Lung (tissue), 12 donors: ENCODE measurements around the gene FAT1. TPM values are rescaled to one million over a fixed set of nuclear protein-coding genes. Genes with fewer than 3 reads are reported as not detected.

Experiments used
- ATAC-seq: fragments of 200-7000 bp; cut with Tn5 transposase; one replicate; pipeline ENCODE4 v1.9.1; 2020; ENCODE audit warnings: moderate number of reproducible peaks; ENCODE audit not compliant: insufficient read depth, low FRiP score
- DNase-seq, 3 donors: peaks; one replicate each; pipeline ENCODE4 v3.0.0-alpha.2; 2013 to 2017
- H3K27ac ChIP-seq, 2 donors: one replicate each; pipeline ENCODE4 v1.5.1; 2013; ENCODE audit warnings: mild to moderate bottlenecking in 2 of 2, moderate library complexity in 2 of 2, control low read depth in 1 of 2, inconsistent platforms in 1 of 2, low read depth in 1 of 2, low read length in 1 of 2
- H3K27me3 ChIP-seq, 3 donors: one replicate each; pipeline ENCODE4 v1.5.1; 2013; ENCODE audit warnings: low read length in 2 of 3; ENCODE audit not compliant: control insufficient read depth in 3 of 3, insufficient read depth in 3 of 3
- H3K36me3 ChIP-seq, 4 donors: one replicate each; pipeline ENCODE4 v1.5.1; 2013; ENCODE audit warnings: low read length in 4 of 4, mild to moderate bottlenecking in 1 of 4, moderate library complexity in 1 of 4; ENCODE audit not compliant: control insufficient read depth in 4 of 4, insufficient read depth in 4 of 4
- H3K4me1 ChIP-seq, 5 donors: one replicate each; pipeline ENCODE4 v1.5.1; 2013; ENCODE audit warnings: low read length in 5 of 5, mild to moderate bottlenecking in 2 of 5, moderate library complexity in 1 of 5; ENCODE audit not compliant: control insufficient read depth in 5 of 5, insufficient read depth in 5 of 5
- H3K4me3 ChIP-seq: one replicate; pipeline ENCODE4 v1.5.1; 2013; ENCODE audit warnings: mild to moderate bottlenecking, control low read depth, moderate library complexity
- H3K9ac ChIP-seq, 2 donors: one replicate each; pipeline ENCODE4 v1.5.1; 2013; ENCODE audit warnings: low read length in 2 of 2, control low read depth in 1 of 2; ENCODE audit not compliant: insufficient read depth in 1 of 2
- H3K9me3 ChIP-seq, 4 donors: one replicate each; pipeline ENCODE4 v1.5.1; 2013; ENCODE audit warnings: low read length in 3 of 4, mild to moderate bottlenecking in 1 of 4, moderate library complexity in 1 of 4; ENCODE audit not compliant: control insufficient read depth in 4 of 4, insufficient read depth in 3 of 4
- WGBS, 2 donors: extraction: QIAGEN DNeasy Blood & Tissue Kit; methylation state at CpG; one replicate each; pipeline ENCODE4 v1.1.7; 2013; 5-methylcytosine and 5-hydroxymethylcytosine counted together
- polyA plus RNA-seq, 2 donors: library from polyadenylated mRNA; stranded (reverse); fragments of 200-250 nt; gene quantifications; one replicate each; pipeline ENCODE4 v1.2.1, GENCODE V29; 2013
- total RNA-seq, 2 donors: library from RNA; depleted of rRNA in 1 of 2; stranded (reverse); fragments of >200 nt in 1 of 2; gene quantifications; one replicate each; pipeline ENCODE4 v1.2.1, GENCODE V29; 2014 to 2021
- TF ChIP-seq, protein P1 (sequence below): IDR thresholded peaks from 2 replicates; pipeline ENCODE4 v1.5.1; 2012; ENCODE audit warnings: mild to moderate bottlenecking; ENCODE audit errors: control extremely low read depth, extremely low read depth
- donor health status: control.
- donor health status: control.
- donor health status: Bipolar disorder and iron deficiency.
- donor health status: healthy.
- donor health status: DM: yes; HTN: yes; CAD: no.

FAT1 gene
- total and polyA plus RNA-seq, 4 donors = 19.4 to 318 (median 72.3) TPM

DNA sequence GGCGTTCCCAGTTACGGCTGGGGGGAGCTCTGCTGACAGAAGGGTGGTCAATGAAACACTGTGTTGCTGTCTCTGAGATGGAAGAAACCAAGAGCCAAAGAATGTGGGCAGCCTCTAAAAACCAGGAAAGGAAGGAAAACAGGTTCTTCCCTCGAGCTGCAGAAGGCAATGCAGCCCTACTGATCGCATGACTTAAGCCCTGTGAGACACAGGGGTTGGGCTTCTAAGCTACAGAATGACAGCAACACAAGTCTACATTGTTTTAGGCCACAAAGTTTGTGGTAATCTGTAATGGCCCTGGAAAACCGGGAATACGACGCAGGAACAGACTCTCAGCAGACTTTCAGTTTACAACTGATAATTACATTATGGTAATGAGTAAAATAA is 130.1 kb downstream of the FAT1 start:
- TF ChIP-seq, protein P1, sequence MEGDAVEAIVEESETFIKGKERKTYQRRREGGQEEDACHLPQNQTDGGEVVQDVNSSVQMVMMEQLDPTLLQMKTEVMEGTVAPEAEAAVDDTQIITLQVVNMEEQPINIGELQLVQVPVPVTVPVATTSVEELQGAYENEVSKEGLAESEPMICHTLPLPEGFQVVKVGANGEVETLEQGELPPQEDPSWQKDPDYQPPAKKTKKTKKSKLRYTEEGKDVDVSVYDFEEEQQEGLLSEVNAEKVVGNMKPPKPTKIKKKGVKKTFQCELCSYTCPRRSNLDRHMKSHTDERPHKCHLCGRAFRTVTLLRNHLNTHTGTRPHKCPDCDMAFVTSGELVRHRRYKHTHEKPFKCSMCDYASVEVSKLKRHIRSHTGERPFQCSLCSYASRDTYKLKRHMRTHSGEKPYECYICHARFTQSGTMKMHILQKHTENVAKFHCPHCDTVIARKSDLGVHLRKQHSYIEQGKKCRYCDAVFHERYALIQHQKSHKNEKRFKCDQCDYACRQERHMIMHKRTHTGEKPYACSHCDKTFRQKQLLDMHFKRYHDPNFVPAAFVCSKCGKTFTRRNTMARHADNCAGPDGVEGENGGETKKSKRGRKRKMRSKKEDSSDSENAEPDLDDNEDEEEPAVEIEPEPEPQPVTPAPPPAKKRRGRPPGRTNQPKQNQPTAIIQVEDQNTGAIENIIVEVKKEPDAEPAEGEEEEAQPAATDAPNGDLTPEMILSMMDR = no peak
- Histone ChIP-seq H3K9me3 (peaks cover 0 to 2% (median 0%) of the 10 kb centered on the region in 4 donors), H3K27me3 (no peaks in the 10 kb centered on the region), H3K4me1 (no peaks in the 10 kb centered on the region), H3K36me3 (peaks cover 13 to 40% (median 29%) of the 10 kb centered on the region in 4 donors), H3K4me3 (no peak overlapping the region), H3K27ac (no peak overlapping the region), H3K9ac (no peak overlapping the region)
- DNase-seq = no peak
- no peak for ATAC-seq
- WGBS, 2 donors = 78 to 84% methylated on average over 7 of the region's 7 CpGs

DNA sequence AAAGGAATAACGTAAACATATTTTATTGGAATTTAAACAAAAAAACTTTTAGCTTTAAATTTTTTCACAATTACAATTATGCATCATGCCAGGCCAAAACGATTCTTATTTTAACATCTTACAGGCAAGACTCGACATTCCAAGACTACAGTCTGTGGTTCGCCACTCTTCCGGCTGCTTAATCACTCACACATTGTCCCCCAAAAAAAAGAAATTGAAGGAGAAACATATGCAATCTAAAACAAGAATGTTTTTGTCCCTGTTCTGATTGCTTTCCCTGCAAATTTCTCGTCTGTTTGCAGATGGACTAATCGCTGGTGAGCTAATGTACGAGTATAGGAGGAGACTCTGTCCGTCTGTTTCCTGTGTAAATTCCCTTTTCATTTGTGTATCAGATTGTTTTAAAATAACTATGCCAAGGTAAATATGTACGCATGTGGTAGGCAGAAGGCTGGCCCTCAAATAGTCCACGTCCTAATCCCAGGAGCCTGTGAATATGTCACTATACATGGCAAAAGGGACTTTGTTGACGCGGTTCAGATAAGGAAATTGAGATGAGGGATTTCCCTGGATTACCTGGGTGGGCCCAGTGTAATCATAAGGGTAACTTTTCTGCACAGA is 130.6 kb downstream of the FAT1 start:
- TF ChIP-seq, protein P1 = no peak
- H3K9me3 ChIP-seq = peaks cover 0 to 2% (median 0%) of the 10 kb centered on the region in 4 donors
- H3K4me3 ChIP-seq = no peak overlapping the region
- no peaks in the 10 kb centered on the region for H3K27me3 ChIP-seq
- H3K27ac ChIP-seq = no peak overlapping the region
- H3K36me3 ChIP-seq = peaks cover 12 to 40% (median 32%) of the 10 kb centered on the region in 4 donors
- H3K9ac ChIP-seq = no peak overlapping the region
- no peak for DNase-seq
- no peaks in the 10 kb centered on the region for H3K4me1 ChIP-seq
- WGBS, 2 donors = 90% methylated on average over 13 of the region's 13 CpGs
- ATAC-seq = no peak

DNA sequence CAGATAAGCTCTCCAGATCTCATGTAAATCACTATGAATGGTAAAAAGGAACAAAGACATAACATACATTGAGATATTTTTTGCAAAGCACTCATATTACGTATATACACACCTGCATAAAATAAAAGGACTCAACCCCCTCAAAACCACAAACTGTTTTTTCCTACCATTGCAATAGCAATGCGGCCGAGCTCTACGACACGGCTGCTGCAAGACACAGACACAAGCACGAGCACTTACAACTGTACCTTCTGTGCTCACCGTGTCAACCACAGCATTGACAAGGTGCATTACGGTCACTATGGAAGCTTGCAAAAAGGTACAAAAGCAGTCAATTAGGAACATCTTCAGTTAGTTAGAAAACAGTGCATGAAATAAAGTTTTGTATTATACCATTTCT is 131.2 kb downstream of the FAT1 start:
- WGBS, 2 donors = 89 to 93% methylated on average over 8 of the region's 8 CpGs
- no peak for DNase-seq
- H3K9ac ChIP-seq = no peak overlapping the region
- TF ChIP-seq, protein P1 = no peak
- no peaks in the 10 kb centered on the region for H3K27me3 ChIP-seq
- H3K9me3 ChIP-seq = peaks cover 0 to 2% (median 0%) of the 10 kb centered on the region in 4 donors
- no peak for ATAC-seq
- peaks cover 12 to 37% (median 31%) of the 10 kb centered on the region in 4 donors for H3K36me3 ChIP-seq
- no peak overlapping the region for H3K4me3 ChIP-seq
- no peak overlapping the region for H3K27ac ChIP-seq
- H3K4me1 ChIP-seq = no peaks in the 10 kb centered on the region

DNA sequence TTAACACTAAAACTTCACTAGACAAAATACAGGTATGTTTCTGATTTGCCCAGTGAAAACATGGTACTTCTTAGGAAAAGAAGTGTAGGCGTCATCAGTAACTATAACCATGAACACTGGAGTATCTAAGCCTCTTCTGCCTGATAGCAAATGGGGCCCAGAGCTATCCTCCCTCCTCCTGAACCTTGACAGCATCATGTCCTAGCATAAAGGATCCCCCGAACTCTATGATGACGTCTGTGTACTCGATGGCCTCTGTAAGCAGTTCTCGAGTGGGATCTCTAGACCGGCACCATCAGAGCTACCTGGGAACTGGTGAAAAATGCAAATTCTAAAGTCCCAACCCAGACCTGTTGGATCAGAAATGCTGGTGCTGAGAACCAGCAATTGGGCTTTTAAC is 132.0 kb downstream of the FAT1 start:
- 87 to 88% methylated on average over 6 of the region's 6 CpGs for WGBS, 2 donors
- DNase-seq (no peak), ATAC-seq (no peak)
- no peak overlapping the region for H3K9ac ChIP-seq
- H3K27me3 ChIP-seq = no peaks in the 10 kb centered on the region
- H3K4me1 ChIP-seq = no peaks in the 10 kb centered on the region
- no peak overlapping the region for H3K4me3 ChIP-seq
- H3K36me3 ChIP-seq = peaks cover 11 to 32% (median 26%) of the 10 kb centered on the region in 4 donors
- H3K9me3 ChIP-seq = no peaks in the 10 kb centered on the region
- no peak overlapping the region for H3K27ac ChIP-seq
- TF ChIP-seq, protein P1 = no peak
